Subcutaneous abdominal adipose tissue (tissue), 5 donors: ENCODE results near the gene ARF1.
"Not testable (repeated sequence)": the region's sequence is repeated elsewhere in the genome, so short reads cannot be mapped to it uniquely, and the experiment has no call there.

Experiments
- H3K27ac ChIP-seq: one replicate; pipeline ENCODE4 v1.7.0; 2013; ENCODE audit warnings: low read depth, mild to moderate bottlenecking, inconsistent platforms, low read length, moderate library complexity
- H3K27me3 ChIP-seq, 5 donors: one replicate each; pipeline ENCODE4 v1.7.0; 2013; ENCODE audit warnings: low read length in 5 of 5, inconsistent platforms in 1 of 5; ENCODE audit not compliant: control insufficient read depth in 5 of 5, insufficient read depth in 4 of 5
- H3K36me3 ChIP-seq, 5 donors: one replicate each; pipeline ENCODE4 v1.7.0; 2013; ENCODE audit warnings: low read length in 5 of 5; ENCODE audit not compliant: control insufficient read depth in 5 of 5, insufficient read depth in 5 of 5
- H3K4me1 ChIP-seq, 5 donors: one replicate each; pipeline ENCODE4 v1.7.0; 2013; ENCODE audit warnings: low read length in 5 of 5, mild to moderate bottlenecking in 3 of 5, moderate library complexity in 1 of 5; ENCODE audit not compliant: control insufficient read depth in 5 of 5, insufficient read depth in 5 of 5
- H3K4me3 ChIP-seq, 5 donors: one replicate each; pipeline ENCODE4 v1.7.0; 2013; ENCODE audit warnings: low read length in 5 of 5, low read depth in 1 of 5
- H3K9ac ChIP-seq, 5 donors: one replicate each; pipeline ENCODE4 v1.7.0; 2013; ENCODE audit warnings: low read length in 5 of 5, mild to moderate bottlenecking in 4 of 5, moderate library complexity in 3 of 5
- H3K9me3 ChIP-seq, 5 donors: one replicate each; pipeline ENCODE4 v1.7.0; 2013; ENCODE audit warnings: low read length in 5 of 5; ENCODE audit not compliant: control insufficient read depth in 5 of 5
- donor health status: healthy.
- donor health status: healthy.
- donor health status: healthy.
- donor health status: healthy.
- donor health status: healthy.

The ARF1 gene

DNA sequence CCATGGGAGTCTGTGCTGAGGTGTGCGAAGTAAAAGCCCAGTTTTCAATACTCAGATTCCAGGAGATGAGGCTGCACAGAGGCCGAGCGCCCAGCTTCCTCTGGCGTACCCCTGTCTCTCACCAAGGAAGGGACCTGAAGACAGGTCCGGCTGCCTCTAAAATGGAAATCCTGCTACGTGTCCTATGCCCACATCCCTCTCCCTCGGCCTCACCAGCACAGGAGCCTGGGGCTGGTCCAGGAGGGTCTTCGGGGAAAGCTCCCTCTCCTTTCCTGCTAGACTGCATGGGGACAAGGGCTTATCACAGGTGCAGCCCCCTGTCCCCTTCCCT, 26.2 kb downstream of the ARF1 start:
- Histone ChIP-seq H3K9me3 (no peaks in the 10 kb centered on the region), H3K9ac (peak overlapping the region; percentile 56 to 94 (median 89)), H3K4me1 (peaks cover 5 to 34% (median 30%) of the 10 kb centered on the region in 5 donors), H3K36me3 (peaks cover 0 to 28% (median 21%) of the 10 kb centered on the region in 5 donors), H3K27ac (peak overlapping the region; percentile 84), H3K4me3 (peak overlapping the region; percentile 87 to 99 (median 95)), H3K27me3 (no peaks in the 10 kb centered on the region)

DNA sequence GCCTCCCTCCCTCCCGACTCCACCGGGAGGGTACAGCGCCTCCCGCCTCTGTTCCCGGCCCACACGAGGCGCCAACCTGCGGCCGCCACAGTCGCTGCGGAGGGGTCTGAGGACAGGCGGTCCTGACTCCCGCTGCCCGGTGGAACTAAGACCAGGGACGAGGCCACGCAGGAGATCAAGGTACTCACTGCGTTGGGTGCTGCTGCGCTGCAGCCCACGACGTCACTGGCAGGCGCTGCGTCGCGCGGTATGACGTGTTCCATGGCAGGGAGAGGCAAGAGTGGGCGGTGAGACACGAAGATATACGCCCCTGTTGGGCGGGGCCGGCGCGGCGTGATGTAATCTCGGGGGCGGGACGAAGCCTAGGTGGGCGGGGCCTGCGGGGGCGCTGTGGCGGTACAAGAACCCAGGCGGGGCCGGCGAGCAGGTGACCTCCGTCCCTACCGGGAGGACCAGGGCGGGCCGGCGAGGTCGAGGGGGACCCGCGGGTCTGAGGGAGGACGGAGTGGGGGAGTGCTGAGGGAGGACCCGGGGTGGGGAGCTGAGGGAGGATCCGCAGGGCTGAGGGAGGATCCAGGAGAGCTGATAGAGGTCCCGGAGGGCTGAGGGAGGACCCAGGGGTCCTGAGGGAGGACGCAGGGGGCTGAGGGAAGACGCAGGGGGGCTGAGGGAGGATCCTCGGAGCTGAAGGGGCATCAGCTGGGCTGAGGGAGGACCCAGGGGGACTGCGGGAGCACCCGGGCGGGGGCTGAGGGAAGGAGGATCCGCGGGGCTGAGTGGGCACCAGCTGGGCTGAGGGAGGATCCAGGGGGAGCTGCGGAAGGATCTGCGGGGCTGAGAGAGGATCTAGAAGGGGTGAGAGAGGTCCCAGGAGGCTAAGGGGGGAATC, 26.8 kb downstream of the ARF1 start, which contains the start of gene MRPL55:
Gene MRPL55 (minus strand): TSS at position 227 of the 889 bp plus-strand sequence. CDS start 1,039 bp downstream, outside the sequence.
- H3K27ac ChIP-seq: peak within 1 kb of the TSS; percentile 84
- H3K4me3 ChIP-seq: peak within 1 kb of the TSS; percentile 87 to 99 (median 95)
- H3K36me3 ChIP-seq: peaks cover 0 to 28% (median 21%) of the 10 kb centered on the region in 5 donors
- no peaks in the 10 kb centered on the region for H3K27me3 ChIP-seq
- peaks cover 5 to 27% (median 24%) of the 10 kb centered on the region in 5 donors for H3K4me1 ChIP-seq
- H3K9me3 ChIP-seq: no peaks in the 10 kb centered on the region
- H3K9ac ChIP-seq: peak within 1 kb of the TSS; percentile 56 to 95 (median 89)

DNA sequence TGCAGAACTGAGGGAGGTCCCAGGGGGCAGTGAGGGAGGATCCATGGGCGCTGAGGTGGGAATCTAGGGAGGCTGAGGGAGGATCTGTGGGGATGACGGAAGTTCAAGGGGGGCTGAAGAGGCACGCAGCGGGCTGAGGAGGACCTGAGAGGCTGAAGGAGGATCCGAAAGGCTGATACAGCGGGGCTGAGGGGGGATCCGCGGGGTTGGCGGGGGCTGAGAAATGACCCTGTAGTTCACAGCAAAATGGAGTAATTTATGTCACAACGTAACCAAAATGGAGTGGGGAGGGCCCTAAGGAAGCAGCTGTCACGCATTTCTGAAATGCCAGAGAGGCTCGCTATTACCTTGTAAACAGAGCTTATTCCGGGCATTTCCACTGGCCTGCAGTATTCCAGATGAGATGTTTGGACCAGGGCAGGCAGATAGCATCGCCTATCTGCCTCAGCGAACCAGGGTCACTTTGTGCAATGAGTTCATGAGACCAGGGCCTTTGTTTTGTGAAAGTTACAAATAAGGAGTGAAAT, 27.5 kb downstream of the ARF1 start:
- peaks cover 5 to 25% (median 23%) of the 10 kb centered on the region in 5 donors for H3K4me1 ChIP-seq
- H3K9me3 ChIP-seq: no peaks in the 10 kb centered on the region
- peak overlapping the region in 4 of 5 donors; percentile 84 to 95 (median 90) for H3K9ac ChIP-seq
- H3K27me3 ChIP-seq: no peaks in the 10 kb centered on the region
- H3K4me3 ChIP-seq: peak overlapping the region; percentile 79 to 99 (median 94)
- peaks cover 0 to 28% (median 21%) of the 10 kb centered on the region in 5 donors for H3K36me3 ChIP-seq
- peak overlapping the region; percentile 84 for H3K27ac ChIP-seq

DNA sequence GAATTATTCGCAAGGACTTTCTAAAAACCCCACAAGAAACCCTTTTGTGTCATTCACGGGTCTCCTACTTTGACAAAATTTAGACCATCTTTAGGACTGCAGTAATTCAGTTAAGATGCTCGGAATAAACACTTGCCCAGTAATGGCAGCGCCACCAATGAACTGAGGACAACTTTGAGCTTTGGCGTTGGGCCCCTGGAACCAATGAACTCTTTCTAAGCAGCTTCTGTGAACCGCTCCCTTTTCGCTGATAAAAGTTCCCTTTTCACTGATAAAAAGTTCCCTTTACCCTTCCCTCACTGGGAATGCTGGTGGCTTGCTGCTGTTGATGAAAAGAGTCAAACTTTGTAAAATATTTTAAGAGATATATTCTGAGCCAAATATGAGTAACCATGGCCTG, 28.0 kb downstream of the ARF1 start:
- H3K4me1 ChIP-seq: peaks cover 5 to 25% (median 23%) of the 10 kb centered on the region in 5 donors
- H3K27me3 ChIP-seq: no peaks in the 10 kb centered on the region
- H3K9me3 ChIP-seq: no peaks in the 10 kb centered on the region
- H3K9ac ChIP-seq: no peak overlapping the region
- peak overlapping the region in 1 of 5 donors; percentile 95 for H3K4me3 ChIP-seq
- no peak overlapping the region for H3K27ac ChIP-seq
- H3K36me3 ChIP-seq: peaks cover 0 to 25% (median 21%) of the 10 kb centered on the region in 5 donors

DNA sequence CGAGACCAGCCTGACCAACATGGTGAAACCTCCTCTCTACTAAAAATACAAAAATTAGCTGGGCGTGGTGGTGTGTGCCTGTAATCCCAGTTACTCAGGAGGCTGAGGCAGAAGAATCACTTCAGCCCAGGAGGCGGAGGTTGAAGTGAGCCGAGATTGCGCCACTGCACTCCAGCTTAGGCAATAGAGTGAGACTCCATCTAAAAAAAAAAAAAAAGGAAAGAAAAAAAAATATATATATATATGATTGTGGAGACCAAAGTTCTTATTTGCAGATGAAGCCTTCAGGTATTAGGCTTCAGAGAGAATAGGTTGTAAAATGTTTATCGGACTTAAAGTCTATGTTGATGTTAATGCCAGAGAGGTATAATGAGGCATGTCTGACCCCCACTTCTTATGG, 28.8 kb downstream of the ARF1 start:
- H3K9ac ChIP-seq, H3K4me3 ChIP-seq, H3K9me3 ChIP-seq, H3K27me3 ChIP-seq, H3K27ac ChIP-seq: not testable (repeated sequence)
- H3K36me3 ChIP-seq: peaks cover 0 to 18% (median 13%) of the 10 kb centered on the region in 5 donors
- H3K4me1 ChIP-seq: peaks cover 5 to 25% (median 23%) of the 10 kb centered on the region in 5 donors

DNA sequence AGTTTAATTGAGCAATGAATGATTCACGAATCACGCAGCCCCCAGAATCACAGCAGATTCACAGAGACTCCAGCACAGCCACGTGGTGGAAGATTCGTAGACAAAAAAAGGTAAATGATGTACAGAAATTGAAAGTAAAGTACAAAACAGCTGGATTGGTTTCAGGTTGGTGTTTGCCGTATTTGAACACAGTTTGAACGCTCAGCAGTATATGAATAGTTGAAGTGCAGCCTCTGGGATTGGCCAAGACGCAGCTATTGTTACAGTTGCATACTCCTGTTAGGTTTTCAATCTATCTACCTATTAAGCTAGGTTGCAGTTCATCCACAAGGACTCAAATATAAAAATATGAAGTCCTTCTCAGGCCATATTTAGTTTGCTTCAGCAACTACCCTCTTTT, 29.7 kb downstream of the ARF1 start:
- peaks cover 0 to 9% (median 6%) of the 10 kb centered on the region in 5 donors for H3K36me3 ChIP-seq
- H3K4me1 ChIP-seq: peaks cover 5 to 25% (median 23%) of the 10 kb centered on the region in 5 donors
- no peak overlapping the region for H3K27ac ChIP-seq
- no peaks in the 10 kb centered on the region for H3K9me3 ChIP-seq
- no peak overlapping the region for H3K4me3 ChIP-seq
- H3K27me3 ChIP-seq: no peaks in the 10 kb centered on the region
- no peak overlapping the region for H3K9ac ChIP-seq

DNA sequence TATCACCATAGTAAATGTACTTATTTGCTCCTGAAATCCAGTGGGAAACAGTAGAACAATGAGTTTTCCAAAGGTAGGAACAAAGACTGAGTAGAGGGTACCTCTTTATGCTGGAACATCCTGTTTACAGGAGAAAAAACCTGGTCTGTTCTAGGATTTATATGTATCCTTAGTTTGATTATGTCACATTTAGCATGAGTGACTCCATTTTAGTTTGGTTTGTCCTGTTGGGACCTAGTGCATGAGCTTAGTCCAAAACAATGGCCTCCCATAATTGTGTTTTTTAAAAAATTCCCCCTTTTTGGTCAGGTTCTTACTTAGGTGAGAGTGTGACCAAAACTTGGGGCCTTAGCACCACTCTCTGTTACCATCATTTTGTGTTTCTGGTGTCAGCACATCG, 30.1 kb downstream of the ARF1 start:
- no peaks in the 10 kb centered on the region for H3K9me3 ChIP-seq
- H3K27me3 ChIP-seq: no peaks in the 10 kb centered on the region
- no peak overlapping the region for H3K9ac ChIP-seq
- no peak overlapping the region for H3K4me3 ChIP-seq
- peaks cover 5 to 25% (median 22%) of the 10 kb centered on the region in 5 donors for H3K4me1 ChIP-seq
- H3K36me3 ChIP-seq: peaks cover 0 to 5% (median 2%) of the 10 kb centered on the region in 5 donors
- H3K27ac ChIP-seq: no peak overlapping the region

DNA sequence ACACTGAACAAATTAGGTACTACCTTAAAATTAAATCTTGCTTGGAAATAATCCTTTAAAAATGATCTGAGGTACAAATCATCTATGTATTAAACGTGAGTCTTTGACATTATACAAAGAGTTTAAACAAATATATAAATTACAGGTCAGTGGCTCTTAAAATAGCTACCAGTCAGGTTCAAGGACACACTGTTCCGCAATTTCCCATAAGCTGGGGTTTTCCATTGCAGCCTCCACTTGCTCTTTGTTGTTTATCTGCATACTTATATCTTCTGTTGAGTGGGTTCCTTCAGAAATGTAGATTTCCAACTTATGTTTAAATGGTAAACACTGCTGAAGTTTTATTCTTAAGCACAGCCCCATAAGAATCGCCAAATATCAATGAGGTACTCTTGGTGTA, 32.3 kb downstream of the ARF1 start:
- Histone ChIP-seq H3K4me3 (no peak overlapping the region), H3K27ac (no peak overlapping the region)

DNA sequence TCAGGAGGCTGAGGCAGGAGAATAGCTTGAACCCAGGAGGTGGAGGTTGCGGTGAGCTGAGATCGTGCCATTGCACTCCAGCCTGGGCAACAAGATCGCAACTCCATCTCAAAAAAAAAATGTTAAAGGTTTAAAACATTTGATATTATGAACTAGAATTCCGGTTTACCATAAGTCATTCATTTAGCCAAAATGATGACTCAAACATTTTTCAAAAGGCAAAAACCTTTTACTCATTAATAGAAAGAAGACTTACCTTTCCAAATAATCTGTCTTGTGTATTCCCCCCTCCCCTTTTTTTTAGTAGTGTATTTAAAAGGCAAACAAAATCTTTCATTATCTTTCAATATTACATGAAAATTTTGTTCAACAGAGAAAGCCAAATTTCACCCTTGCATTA, 34.8 kb downstream of the ARF1 start:
- Histone ChIP-seq H3K9ac (no peak overlapping the region), H3K4me3 (no peak overlapping the region), H3K9me3 (peaks cover 0 to 4% (median 0%) of the 10 kb centered on the region in 5 donors), H3K36me3 (no peaks in the 10 kb centered on the region), H3K27ac (no peak overlapping the region), H3K27me3 (no peaks in the 10 kb centered on the region), H3K4me1 (no peaks in the 10 kb centered on the region)

More for the DNA sequence above, 32.3 kb downstream of the ARF1 start:
- H3K9me3 ChIP-seq: peaks cover 0 to 4% (median 0%) of the 10 kb centered on the region in 5 donors
- H3K9ac ChIP-seq: no peak overlapping the region
- no peaks in the 10 kb centered on the region for H3K27me3 ChIP-seq
- no peaks in the 10 kb centered on the region for H3K36me3 ChIP-seq
- H3K4me1 ChIP-seq: peaks cover 0 to 7% (median 6%) of the 10 kb centered on the region in 5 donors

DNA sequence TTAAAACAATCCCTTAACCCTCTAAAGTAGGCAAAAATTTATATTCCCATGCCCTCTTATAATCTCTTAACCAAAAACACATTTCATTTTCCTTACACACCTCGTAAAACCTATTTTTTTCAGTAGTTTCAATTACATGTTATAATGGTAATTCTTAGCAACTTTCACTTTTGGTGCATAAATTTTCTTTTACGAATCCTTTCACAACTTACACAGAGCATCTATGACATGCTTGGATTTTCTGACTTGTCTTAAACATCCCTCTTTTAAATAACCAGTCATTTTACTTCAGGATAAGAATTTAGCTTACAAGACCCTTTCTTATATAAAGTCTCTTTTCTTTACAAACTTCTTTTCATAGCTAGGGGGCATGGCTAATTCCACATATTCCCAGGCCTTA, 35.5 kb downstream of the ARF1 start:
- Histone ChIP-seq H3K9ac (no peak overlapping the region), H3K4me3 (no peak overlapping the region), H3K4me1 (no peaks in the 10 kb centered on the region), H3K36me3 (no peaks in the 10 kb centered on the region), H3K27ac (no peak overlapping the region), H3K27me3 (no peaks in the 10 kb centered on the region), H3K9me3 (peaks cover 0 to 4% (median 0%) of the 10 kb centered on the region in 5 donors)
